ENCODE results near the gene MYCN.

- TF ChIP-seq POLR2AphosphoS5 (IDR thresholded peaks at IDR 0.05; ENCODE audit: borderline replicate concordance, low read depth, low read length) (no peak), EZH2 (IDR thresholded peaks at IDR 0.05) (no peak), FOXP2 (optimal IDR thresholded peaks at IDR 0.05; ENCODE audit: control extremely low read depth, extremely low read length, insufficient read depth) (no peak)
Observed at GRCh38 chr2:15927551-15928218, 12.7 kb upstream of the MYCN start.

Data from SK-N-MC (cell line).